ENCODE data around the gene ACOT7.

ACOT7 gene

DNA sequence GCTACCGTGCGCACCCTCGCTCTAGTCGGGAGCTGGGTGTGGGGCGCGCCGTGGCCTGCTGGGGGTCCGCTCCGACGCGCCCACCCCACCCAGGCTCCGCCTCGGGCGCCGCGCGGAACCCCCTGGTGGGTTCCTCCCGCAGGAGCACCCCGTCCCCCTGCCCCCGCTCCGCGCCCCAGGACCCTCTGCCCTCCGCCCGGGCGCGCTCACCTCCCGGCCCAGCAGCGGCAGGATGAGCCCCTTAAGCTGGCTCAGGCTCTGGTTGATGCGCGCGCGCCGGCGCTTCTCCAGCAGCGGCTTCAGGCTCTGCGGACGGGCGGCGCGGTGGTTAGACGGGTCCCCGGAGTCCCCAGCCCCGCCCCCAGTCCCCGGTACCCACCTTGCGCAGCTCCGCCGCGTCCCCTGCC is 25.8 kb upstream of the ACOT7 start:
- H3K36me3 ChIP-seq (ENCODE audit: insufficient read depth, low read length): no peaks in the 10 kb centered on the region
- peaks cover 10% of the 10 kb centered on the region for H3K4me1 ChIP-seq (ENCODE audit: insufficient read depth, low read length)
- H3K27me3 ChIP-seq (ENCODE audit: insufficient read depth, low read length): peaks cover 87% of the 10 kb centered on the region
- peaks cover 5% of the 10 kb centered on the region for H3K9me3 ChIP-seq (ENCODE audit: low read length)
- H3K4me3 ChIP-seq (ENCODE audit: low read length): no peak overlapping the region
- no peak overlapping the region for H2AFZ ChIP-seq (ENCODE audit: low read depth, low read length)

DNA sequence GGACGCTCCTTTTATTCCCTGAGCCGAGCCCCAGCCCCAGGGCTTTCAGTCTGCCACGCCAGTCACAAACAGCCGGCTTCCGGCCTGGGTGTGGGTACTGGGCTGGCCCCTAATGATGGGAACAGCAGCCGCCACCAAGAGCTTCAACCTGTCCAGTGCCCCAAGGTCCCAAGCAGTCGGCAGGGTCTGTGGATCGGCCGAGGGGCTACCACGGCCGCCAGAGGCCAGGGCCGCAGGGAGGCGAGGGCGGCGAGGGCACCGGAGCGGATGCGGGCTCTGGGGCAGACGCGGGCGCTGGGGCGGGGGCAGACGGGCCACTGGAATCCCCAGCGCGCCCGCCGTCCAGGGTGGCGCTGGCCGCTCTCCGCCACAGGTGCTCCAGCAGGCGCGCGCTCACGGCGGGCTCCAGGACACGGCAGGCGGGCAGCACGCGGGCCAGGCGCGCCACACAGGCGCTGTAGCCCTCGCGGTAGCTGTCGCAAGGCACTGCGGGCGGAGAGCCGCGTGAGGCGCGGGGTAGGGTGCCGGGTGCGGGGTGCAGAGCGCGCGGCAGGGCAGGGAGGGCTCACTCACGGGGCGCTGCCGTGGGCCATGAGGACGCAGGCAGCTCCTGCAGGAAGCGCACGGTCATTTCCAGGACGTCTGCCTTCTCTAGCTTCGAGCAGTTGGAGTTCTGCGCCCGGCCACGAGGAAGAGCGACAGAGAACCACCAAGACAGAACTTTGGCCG is 25.3 kb upstream of the ACOT7 start:
- Histone ChIP-seq H3K27me3 (ENCODE audit: insufficient read depth, low read length) (peaks cover 81% of the 10 kb centered on the region), H3K36me3 (ENCODE audit: insufficient read depth, low read length) (no peaks in the 10 kb centered on the region), H3K4me3 (ENCODE audit: low read length) (no peak overlapping the region), H3K4me1 (ENCODE audit: insufficient read depth, low read length) (peaks cover 10% of the 10 kb centered on the region), H3K9me3 (ENCODE audit: low read length) (peaks cover 5% of the 10 kb centered on the region), H2AFZ (ENCODE audit: low read depth, low read length) (no peak overlapping the region)

DNA sequence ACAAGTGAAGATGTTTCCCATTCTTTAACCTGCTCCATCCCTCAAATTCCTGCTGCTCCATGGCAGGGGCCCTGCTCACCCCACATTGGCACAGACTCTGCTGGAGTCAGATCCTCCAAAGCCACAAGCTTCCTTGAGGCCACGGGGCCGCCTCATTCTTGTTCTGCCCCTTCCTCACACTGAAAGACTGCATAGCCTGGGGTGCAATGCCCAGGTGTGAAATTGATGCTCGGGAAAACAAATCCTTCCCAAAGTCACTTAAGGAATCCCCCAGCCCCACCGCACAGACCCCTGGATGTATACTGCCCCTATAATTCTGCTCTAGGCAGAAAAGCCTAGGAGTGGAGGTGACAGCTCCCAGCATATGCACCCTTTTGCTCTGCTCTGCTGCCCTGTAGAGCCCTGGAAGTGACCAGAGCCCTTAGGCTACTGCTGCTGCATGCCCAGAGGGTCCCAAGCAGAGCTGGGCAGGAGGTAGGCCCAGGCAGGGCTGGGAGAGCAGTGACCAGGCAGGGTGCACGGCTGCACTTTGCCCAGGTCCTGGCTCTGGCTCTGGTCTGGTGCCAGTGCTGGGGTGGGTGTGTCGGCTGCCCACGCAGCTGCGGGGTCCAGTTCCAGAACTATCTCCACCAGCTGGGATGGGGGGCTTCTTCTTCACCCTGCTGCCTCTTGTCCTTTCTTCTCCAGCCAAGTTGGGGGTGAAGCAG is 24.5 kb upstream of the ACOT7 start:
- H3K27me3 ChIP-seq (ENCODE audit: insufficient read depth, low read length): peaks cover 74% of the 10 kb centered on the region
- no peaks in the 10 kb centered on the region for H3K36me3 ChIP-seq (ENCODE audit: insufficient read depth, low read length)
- no peak overlapping the region for H3K4me3 ChIP-seq (ENCODE audit: low read length)
- peaks cover 5% of the 10 kb centered on the region for H3K9me3 ChIP-seq (ENCODE audit: low read length)
- no peak overlapping the region for H2AFZ ChIP-seq (ENCODE audit: low read depth, low read length)
- peaks cover 10% of the 10 kb centered on the region for H3K4me1 ChIP-seq (ENCODE audit: insufficient read depth, low read length)

DNA sequence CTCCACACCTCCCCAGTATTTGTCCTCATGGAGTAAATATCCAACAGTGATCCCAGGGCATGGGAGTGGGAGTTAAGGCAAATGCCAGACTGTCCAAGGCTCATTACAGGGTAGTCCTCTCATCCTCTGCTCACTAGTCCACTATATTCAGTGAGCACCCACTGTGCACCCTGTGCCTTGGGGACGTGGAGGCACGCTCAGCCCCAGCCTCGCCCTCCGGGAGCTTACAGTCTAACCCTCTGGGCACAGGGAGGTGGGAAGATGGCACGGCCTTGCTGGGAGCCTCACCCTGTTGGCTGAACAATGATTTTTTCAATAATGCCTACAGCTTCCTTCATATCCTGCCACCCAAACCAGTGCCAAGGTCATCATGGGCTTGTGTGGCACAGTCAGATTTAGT is 23.3 kb upstream of the ACOT7 start:
- peaks cover 67% of the 10 kb centered on the region for H3K27me3 ChIP-seq (ENCODE audit: insufficient read depth, low read length)
- no peaks in the 10 kb centered on the region for H3K36me3 ChIP-seq (ENCODE audit: insufficient read depth, low read length)
- H2AFZ ChIP-seq (ENCODE audit: low read depth, low read length): no peak overlapping the region
- peaks cover 10% of the 10 kb centered on the region for H3K4me1 ChIP-seq (ENCODE audit: insufficient read depth, low read length)
- H3K4me3 ChIP-seq (ENCODE audit: low read length): no peak overlapping the region
- H3K9me3 ChIP-seq (ENCODE audit: low read length): peaks cover 5% of the 10 kb centered on the region

DNA sequence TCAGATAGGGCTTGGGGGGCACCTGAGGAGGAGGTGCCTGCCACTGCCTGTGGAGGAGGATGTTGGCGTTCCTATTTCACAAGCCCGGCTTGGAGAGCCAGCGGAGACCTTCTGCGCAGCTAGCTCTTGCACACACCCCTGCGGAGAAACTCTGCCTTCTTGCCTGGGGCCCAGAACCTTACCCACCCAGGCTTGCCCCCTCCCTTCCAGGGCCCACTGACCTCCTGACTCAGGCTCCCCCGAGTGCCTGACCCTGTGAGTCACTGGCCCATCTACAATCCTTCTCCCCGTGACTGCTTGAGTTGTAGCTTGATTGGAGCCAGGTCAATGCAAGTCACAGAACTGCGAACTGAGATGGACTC is 22.7 kb upstream of the ACOT7 start:
- Histone ChIP-seq H3K4me1 (ENCODE audit: insufficient read depth, low read length) (peaks cover 10% of the 10 kb centered on the region), H3K27me3 (ENCODE audit: insufficient read depth, low read length) (peaks cover 60% of the 10 kb centered on the region), H2AFZ (ENCODE audit: low read depth, low read length) (no peak overlapping the region), H3K4me3 (ENCODE audit: low read length) (no peak overlapping the region), H3K36me3 (ENCODE audit: insufficient read depth, low read length) (no peaks in the 10 kb centered on the region), H3K9me3 (ENCODE audit: low read length) (peaks cover 5% of the 10 kb centered on the region)

DNA sequence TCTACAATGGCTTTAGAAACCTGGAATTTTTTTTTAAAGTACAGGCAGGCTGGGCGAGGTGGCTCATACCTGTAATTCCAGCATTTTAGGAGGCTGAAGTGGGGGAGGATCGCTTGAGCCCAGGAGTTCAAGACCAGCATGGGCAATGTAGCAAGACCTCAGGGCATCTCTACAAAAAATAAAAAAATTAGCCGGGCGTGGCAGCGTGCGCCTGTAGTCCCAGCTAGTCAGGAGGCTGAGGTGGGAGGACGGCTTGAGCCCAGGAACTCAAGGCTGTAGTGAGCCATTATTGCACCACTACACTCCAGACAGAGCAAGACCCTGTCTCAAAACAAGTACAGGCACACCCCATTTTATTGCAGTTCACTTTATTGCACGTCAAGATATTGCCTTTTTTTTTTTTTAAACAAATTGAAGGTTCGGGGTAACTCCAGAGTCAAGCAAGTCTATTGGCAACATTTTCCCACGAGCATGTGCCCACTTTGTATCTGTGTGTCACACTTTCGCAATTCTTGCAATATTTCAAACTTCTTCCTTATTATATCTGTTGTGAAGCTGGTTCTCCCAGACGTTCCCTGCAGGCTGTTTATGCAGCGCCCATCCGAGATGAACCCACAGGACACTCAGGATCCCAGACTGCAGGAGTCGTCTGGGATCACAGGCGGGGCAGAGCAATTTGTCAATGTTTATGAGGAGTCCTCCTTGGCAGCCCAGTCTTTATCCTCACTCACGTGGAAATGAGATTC is 21.5 kb upstream of the ACOT7 start:
- Histone ChIP-seq H3K36me3 (ENCODE audit: insufficient read depth, low read length) (no peaks in the 10 kb centered on the region), H3K9me3 (ENCODE audit: low read length) (peaks cover 5% of the 10 kb centered on the region), H3K4me1 (ENCODE audit: insufficient read depth, low read length) (peaks cover 6% of the 10 kb centered on the region), H3K4me3 (ENCODE audit: low read length) (no peak overlapping the region), H3K27me3 (ENCODE audit: insufficient read depth, low read length) (peaks cover 48% of the 10 kb centered on the region), H2AFZ (ENCODE audit: low read depth, low read length) (no peak overlapping the region)

DNA sequence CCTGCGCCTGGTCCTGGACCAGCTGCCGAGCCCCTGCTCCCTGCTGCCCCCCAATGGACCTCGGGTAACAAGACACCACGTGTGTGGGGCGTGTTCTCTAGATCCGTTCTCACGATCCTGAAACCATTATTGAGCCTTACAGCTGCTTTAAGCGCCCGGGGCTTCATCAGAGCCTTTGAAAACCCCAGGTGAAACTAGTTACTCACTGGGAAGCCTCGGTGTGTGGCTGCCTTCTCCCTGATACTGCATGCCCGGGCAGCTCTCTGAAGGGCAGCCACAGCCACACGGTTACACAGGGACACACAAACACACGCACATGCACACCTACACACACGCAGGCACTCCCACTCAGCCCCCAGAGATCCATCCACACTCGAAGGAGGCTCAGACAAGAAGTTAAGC is 20.9 kb upstream of the ACOT7 start:
- Histone ChIP-seq H3K4me1 (ENCODE audit: insufficient read depth, low read length) (peaks cover 4% of the 10 kb centered on the region), H3K9me3 (ENCODE audit: low read length) (peaks cover 5% of the 10 kb centered on the region), H3K4me3 (ENCODE audit: low read length) (no peak overlapping the region), H3K27me3 (ENCODE audit: insufficient read depth, low read length) (peaks cover 43% of the 10 kb centered on the region), H3K36me3 (ENCODE audit: insufficient read depth, low read length) (no peaks in the 10 kb centered on the region), H2AFZ (ENCODE audit: low read depth, low read length) (no peak overlapping the region)

DNA sequence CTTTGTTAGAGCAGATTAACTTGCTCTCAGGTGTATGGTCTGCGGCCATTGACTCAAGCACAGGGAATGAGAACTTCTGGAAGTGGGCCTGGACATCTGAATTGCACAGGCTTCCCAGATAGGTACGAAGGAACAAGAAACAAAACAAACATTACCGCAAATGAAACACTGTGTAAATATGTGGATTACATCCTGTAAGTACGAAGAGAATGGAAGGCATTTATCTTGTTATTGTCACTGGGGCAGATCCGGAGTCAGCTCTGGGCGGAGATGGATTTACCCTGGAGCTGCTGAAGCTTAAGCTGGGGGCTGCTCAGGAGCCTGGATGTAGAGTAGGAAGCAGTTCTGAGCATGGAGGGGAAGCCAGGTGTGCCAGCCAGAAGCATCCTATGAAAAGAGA is 19.3 kb upstream of the ACOT7 start:
- peaks cover 4% of the 10 kb centered on the region for H3K4me1 ChIP-seq (ENCODE audit: insufficient read depth, low read length)
- H3K36me3 ChIP-seq (ENCODE audit: insufficient read depth, low read length): no peaks in the 10 kb centered on the region
- H3K4me3 ChIP-seq (ENCODE audit: low read length): no peak overlapping the region
- H3K27me3 ChIP-seq (ENCODE audit: insufficient read depth, low read length): peaks cover 31% of the 10 kb centered on the region
- H3K9me3 ChIP-seq (ENCODE audit: low read length): peaks cover 5% of the 10 kb centered on the region
- H2AFZ ChIP-seq (ENCODE audit: low read depth, low read length): no peak overlapping the region

DNA sequence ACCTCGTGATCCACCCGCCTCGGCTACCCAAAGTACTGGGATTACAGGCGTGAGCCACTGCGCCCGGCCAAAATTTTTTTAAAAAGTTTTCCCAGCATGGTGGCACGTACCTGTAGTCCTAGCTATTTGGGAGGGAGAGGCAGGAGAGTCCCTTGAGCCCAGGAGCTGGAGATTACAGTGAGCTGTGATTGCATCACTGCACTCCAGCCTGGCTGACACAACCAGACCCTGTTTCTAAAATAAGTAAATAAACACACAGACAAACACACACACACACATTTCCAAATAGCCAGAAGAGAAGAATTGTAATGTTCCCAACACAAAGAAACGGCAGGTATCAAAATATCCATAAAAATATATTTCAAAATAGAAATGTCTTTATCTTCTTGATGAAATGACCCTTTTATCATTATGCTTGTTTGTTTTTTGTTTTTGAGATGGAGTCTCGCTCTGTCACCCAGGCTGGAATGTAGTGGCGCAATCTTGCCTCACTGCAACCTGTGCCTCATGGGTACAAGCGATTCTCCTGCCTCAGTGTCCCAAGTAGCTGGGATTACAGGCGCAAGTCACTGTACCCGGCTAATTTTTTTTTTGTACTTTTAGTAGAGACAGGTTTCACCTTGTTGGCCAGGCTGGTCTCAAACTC is 16.8 kb upstream of the ACOT7 start:
- H3K9me3 ChIP-seq (ENCODE audit: low read length): no peaks in the 10 kb centered on the region
- H2AFZ ChIP-seq (ENCODE audit: low read depth, low read length): no peak overlapping the region
- H3K36me3 ChIP-seq (ENCODE audit: insufficient read depth, low read length): no peaks in the 10 kb centered on the region
- H3K27me3 ChIP-seq (ENCODE audit: insufficient read depth, low read length): peaks cover 10% of the 10 kb centered on the region
- no peak overlapping the region for H3K4me3 ChIP-seq (ENCODE audit: low read length)
- H3K4me1 ChIP-seq (ENCODE audit: insufficient read depth, low read length): peaks cover 4% of the 10 kb centered on the region

DNA sequence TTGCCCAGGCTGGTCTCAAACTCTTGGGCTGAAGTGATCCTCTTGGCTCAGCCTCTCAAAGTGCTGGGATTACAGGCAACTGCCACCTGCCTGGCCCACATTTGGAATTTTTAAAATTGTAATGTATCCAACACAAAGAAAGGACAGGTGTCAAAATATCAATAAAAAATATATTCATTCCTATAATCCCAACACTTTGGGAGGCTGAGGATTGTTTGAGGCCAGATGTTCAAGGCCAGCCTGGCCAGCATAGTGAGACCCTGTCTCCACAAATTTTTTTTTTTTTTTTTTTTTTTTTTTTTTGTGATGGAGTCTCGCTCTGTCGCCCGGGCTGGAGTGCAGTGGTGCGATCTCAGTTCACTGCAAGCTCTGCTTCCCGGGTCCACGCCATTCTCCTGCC is 16.2 kb upstream of the ACOT7 start:
- Histone ChIP-seq H3K36me3 (ENCODE audit: insufficient read depth, low read length) (no peaks in the 10 kb centered on the region), H3K4me3 (ENCODE audit: low read length) (no peak overlapping the region), H3K27me3 (ENCODE audit: insufficient read depth, low read length) (peaks cover 10% of the 10 kb centered on the region), H2AFZ (ENCODE audit: low read depth, low read length) (no peak overlapping the region), H3K4me1 (ENCODE audit: insufficient read depth, low read length) (peaks cover 4% of the 10 kb centered on the region), H3K9me3 (ENCODE audit: low read length) (no peaks in the 10 kb centered on the region)

DNA sequence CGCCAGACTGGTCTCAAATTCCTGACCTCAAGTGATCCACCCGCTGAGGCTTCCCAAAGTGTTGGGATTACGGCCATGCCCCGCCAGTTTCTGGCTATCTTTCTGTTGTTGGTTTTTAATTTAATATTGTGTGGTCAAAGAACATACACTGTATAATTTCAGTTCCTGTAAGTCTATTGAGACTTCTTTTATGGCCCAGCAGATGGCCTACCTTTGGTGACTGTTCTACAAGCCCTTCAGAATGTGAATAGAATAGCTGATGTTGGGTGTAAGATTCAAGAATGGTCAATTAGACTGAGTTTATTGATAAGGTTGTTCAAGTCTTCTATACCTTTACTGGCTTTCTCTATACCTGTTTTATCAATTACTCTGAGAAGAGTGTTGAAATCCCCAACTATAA is 15.5 kb upstream of the ACOT7 start:
- H3K9me3 ChIP-seq (ENCODE audit: low read length): no peaks in the 10 kb centered on the region
- no peaks in the 10 kb centered on the region for H3K4me1 ChIP-seq (ENCODE audit: insufficient read depth, low read length)
- H3K4me3 ChIP-seq (ENCODE audit: low read length): no peak overlapping the region
- no peaks in the 10 kb centered on the region for H3K36me3 ChIP-seq (ENCODE audit: insufficient read depth, low read length)
- no peak overlapping the region for H2AFZ ChIP-seq (ENCODE audit: low read depth, low read length)
- H3K27me3 ChIP-seq (ENCODE audit: insufficient read depth, low read length): peaks cover 8% of the 10 kb centered on the region

DNA sequence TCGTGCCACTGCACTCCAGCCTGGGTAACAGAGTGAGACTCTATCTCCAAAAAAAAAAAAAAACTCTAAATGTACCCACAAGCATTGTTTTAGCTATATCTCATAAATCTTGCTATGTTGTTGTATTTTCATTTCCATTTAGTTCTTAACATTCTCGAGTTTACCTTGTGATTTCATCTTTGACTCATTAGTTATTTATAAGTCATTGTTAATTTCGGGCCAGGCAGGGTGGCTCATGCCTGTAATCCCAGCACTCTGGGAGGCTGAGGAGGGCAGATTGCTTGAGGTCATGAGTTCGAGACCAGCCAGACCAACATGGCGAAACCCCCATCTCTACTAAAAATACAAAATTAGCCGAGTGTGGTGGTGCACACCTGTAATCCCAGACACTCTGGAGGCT is 14.5 kb upstream of the ACOT7 start:
- Histone ChIP-seq H3K27me3 (ENCODE audit: insufficient read depth, low read length) (peaks cover 8% of the 10 kb centered on the region), H3K4me3 (ENCODE audit: low read length) (no peak overlapping the region), H3K9me3 (ENCODE audit: low read length) (no peaks in the 10 kb centered on the region), H3K36me3 (ENCODE audit: insufficient read depth, low read length) (no peaks in the 10 kb centered on the region), H2AFZ (ENCODE audit: low read depth, low read length) (no peak overlapping the region), H3K4me1 (ENCODE audit: insufficient read depth, low read length) (no peaks in the 10 kb centered on the region)

DNA sequence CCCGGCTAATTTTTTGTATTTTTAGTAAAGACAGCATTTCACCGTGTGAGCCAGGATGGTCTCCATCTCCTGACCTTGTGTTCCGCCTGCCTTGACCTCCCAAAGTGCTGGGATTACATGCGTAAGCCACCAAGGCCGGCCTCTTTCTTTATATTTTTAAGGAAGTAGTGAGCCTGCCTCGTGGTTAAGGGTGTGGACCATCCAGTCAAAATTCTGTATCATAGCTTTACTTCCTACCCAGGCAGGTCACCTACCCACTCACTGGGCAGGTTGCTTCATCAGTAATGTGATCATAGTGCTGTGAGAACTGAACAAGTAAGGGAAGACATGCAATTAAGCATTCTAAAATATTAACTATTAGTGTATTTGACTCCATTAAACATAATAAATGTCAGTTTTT is 8.1 kb upstream of the ACOT7 start:
- Histone ChIP-seq H3K36me3 (ENCODE audit: insufficient read depth, low read length) (no peaks in the 10 kb centered on the region), H3K4me3 (ENCODE audit: low read length) (no peak overlapping the region), H3K27me3 (ENCODE audit: insufficient read depth, low read length) (peaks cover 5% of the 10 kb centered on the region), H3K4me1 (ENCODE audit: insufficient read depth, low read length) (no peaks in the 10 kb centered on the region), H3K9me3 (ENCODE audit: low read length) (no peaks in the 10 kb centered on the region), H2AFZ (ENCODE audit: low read depth, low read length) (no peak overlapping the region)
